DMS114 treated with DMSO at 0.1 percent for 48 hours (cell line): ENCODE measurements around the gene C20orf202.
"Not testable (repeated sequence)": the region's sequence is repeated elsewhere in the genome, so short reads cannot be mapped to it uniquely, and the experiment has no call there.

Experiments used
- DNase-seq: peaks from one replicate; lab custom pipeline; 2025; ENCODE audit not compliant: unreplicated experiment; lab: John Stamatoyannopoulos, UW

The C20orf202 gene

DNA sequence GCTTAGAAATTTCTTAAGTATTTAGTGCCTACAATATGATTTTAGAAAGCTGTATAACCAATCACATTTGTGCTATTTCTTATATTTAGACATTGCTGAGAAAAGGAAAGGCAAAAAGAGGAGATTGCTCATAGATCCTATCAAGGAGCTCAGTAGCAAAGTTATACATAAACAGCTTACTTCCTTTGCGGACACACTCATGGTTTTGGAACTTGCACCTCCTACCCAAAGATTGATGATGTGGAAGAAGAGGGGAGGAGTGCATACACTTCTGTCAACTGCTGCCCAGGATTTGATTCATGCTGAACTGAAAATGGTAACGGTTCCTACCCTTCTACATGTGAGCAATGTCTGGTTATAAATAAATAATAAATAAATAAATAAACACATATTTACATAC, 39.3 kb downstream of the C20orf202 start:
- no peak for DNase-seq

DNA sequence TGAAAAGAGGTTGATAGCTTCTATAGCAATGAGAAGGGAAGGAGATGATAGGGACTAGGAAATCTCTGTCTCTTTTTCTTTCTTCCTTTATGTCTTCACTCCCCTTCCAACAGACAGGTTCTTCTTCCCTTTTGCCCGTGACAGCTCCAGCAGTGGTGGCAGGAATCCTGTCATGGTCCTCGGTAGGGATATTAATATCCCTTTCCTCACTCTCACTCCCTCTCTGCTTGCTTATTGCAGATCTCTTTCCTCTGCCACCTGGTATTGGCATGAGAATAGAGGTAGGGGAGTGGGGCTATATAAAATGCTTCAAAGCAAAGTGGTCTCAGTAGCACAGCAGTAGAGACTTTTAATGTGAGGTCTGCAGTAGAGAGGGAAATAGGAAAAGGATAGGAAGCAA, 42.3 kb downstream of the C20orf202 start:
- no peak for DNase-seq

GRCh38 chr20:1247689-1248088, 44.4 kb downstream of the C20orf202 start:
- no peak for DNase-seq

DNA sequence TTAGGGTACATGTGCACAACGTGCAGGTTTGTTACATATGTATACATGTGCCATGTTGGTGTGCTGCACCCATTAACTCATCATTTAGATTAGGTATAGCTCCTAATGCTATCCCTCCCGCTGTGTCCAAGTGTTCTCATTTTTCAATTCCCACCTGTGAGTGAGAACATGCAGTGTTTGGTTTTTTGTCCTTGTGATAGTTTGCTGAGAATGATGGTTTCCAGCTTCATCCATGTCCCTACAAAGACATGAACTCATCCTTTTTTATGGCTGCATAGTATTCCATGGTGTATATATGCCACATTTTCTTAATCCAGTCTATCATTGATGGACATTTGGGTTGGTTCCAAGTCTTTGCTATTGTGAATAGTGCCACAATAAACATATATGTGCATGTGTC, 47.0 kb downstream of the C20orf202 start:
- DNase-seq: not testable (repeated sequence)

GRCh38 chr20:1252416-1252815, 49.2 kb downstream of the C20orf202 start:
- no peak for DNase-seq

GRCh38 chr20:1254254-1254653, 51.0 kb downstream of the C20orf202 start:
- DNase-seq: no peak

GRCh38 chr20:1255675-1256074, 52.4 kb downstream of the C20orf202 start:
- DNase-seq: no peak
